A673 (cell line): ENCODE data around the gene TANC1. TPM values are rescaled to one million over a fixed set of nuclear protein-coding genes. Genes with fewer than 3 reads are reported as not detected.

ENCODE experiments used
- BruUV-seq: library from RNA; stranded (reverse); fragments of 400-500 nt; replicated peaks from 2 replicates; lab custom pipeline; 2021; lab: Mats Ljungman, UMichigan
- CTCF ChIA-PET: fragments of 300-600 bp; sonication (Branson Sonifier 250); formaldehyde crosslinking; loops from one replicate; lab custom pipeline; 2022; ENCODE audit warnings: antibody characterized with exemption; lab: Charles Lee
- POLR2A ChIA-PET: fragments of 300-600 bp; sonication (Branson Sonifier 250); formaldehyde crosslinking; loops from one replicate; lab custom pipeline; 2022; ENCODE audit warnings: antibody characterized with exemption; ENCODE audit not compliant: low non-redundant PET; lab: Charles Lee
- DNase-seq: peaks from one replicate; pipeline ENCODE4 v3.0.0-alpha.2; 2015; ENCODE audit warnings: low spot score
- H3K27ac ChIP-seq: fragments of 200-600 bp; sonication (generic); 2 replicates; pipeline ENCODE4 v1.5.1; 2016; ENCODE audit warnings: mixed run types, low read depth, mild to moderate bottlenecking, mixed read lengths, antibody characterized with exemption, low read length; ENCODE audit not compliant: poor library complexity, severe bottlenecking
- H3K27me3 ChIP-seq: fragments of 200-600 bp; sonication (generic); replicated peaks from 2 replicates; pipeline ENCODE4 v1.6.1; 2017; ENCODE audit warnings: mixed run types, low read depth, mild to moderate bottlenecking, mixed read lengths, antibody characterized with exemption, low read length; ENCODE audit not compliant: insufficient read depth, poor library complexity
- H3K36me3 ChIP-seq: fragments of 200-600 bp; sonication (generic); 2 replicates; pipeline ENCODE4 v1.6.1; 2016; ENCODE audit warnings: mixed run types, mild to moderate bottlenecking, mixed read lengths, antibody characterized with exemption, low read length; ENCODE audit not compliant: insufficient read depth, poor library complexity, severe bottlenecking
- H3K4me1 ChIP-seq: fragments of 200-600 bp; sonication (generic); 2 replicates; pipeline ENCODE4 v1.6.1; 2017; ENCODE audit warnings: mixed run types, mild to moderate bottlenecking, mixed read lengths, antibody characterized with exemption, low read length; ENCODE audit not compliant: insufficient read depth, poor library complexity, severe bottlenecking
- H3K4me3 ChIP-seq: fragments of 200-600 bp; sonication (generic); 2 replicates; pipeline ENCODE4 v1.5.1; 2016; ENCODE audit warnings: low read depth, mixed run types, mild to moderate bottlenecking, mixed read lengths, low read length; ENCODE audit not compliant: poor library complexity, severe bottlenecking
- H3K9me3 ChIP-seq: fragments of 200-600 bp; sonication (generic); 2 replicates; pipeline ENCODE4 v1.6.1; 2016; ENCODE audit warnings: mixed run types, low read depth, mild to moderate bottlenecking, mixed read lengths, antibody characterized with exemption, low read length; ENCODE audit not compliant: poor library complexity, severe bottlenecking
- CTCF ChIP-seq: fragments of 300-800, 200-600 bp; sonication (generic); conservative IDR thresholded peaks from 2 replicates; pipeline ENCODE4 v1.5.1; 2017; ENCODE audit warnings: low read depth, mild to moderate bottlenecking, antibody characterized with exemption, low read length, moderate library complexity, mixed read lengths
- EZH2 ChIP-seq: fragments of 200-600 bp; sonication (generic); IDR thresholded peaks from 2 replicates; pipeline ENCODE4 v1.6.1; 2017; ENCODE audit warnings: borderline replicate concordance, low read depth, mild to moderate bottlenecking, mixed read lengths, antibody characterized with exemption, low read length; ENCODE audit not compliant: poor library complexity, severe bottlenecking
- intact Hi-C: fragments of 100-400 bp; cut with micrococcal nuclease; formaldehyde crosslinking; loops from one replicate; pipeline ENCODE4 v1.10.0; 2022; ENCODE audit not compliant: unreplicated experiment
- total RNA-seq: library from RNA; stranded (reverse); gene quantifications from 2 replicates; pipeline ENCODE4 v1.2.3, GENCODE V29; 2021

The TANC1 gene
- total RNA-seq, 1 experiment from 2014 or later = 9.0 TPM

- CTCF ChIA-PET = no interaction called here
- H3K4me3 ChIP-seq = no peak overlapping the region
- H3K27ac ChIP-seq = no peak overlapping the region
- TF ChIP-seq EZH2 (no peak), CTCF (no peak)
- intact Hi-C loops = no loop called here
- POLR2A ChIA-PET = no interaction called here
- no TSS peak for BruUV-seq
- no peaks in the 10 kb centered on the region for H3K9me3 ChIP-seq
- no peaks in the 10 kb centered on the region for H3K4me1 ChIP-seq
- no peak for DNase-seq
- no peaks in the 10 kb centered on the region for H3K36me3 ChIP-seq
- no peaks in the 10 kb centered on the region for H3K27me3 ChIP-seq
Measured at GRCh38 chr2:159054032-159054334, 85.5 kb downstream of the TANC1 start.

- DNase-seq = no peak
- TF ChIP-seq EZH2 = no peak
- H3K4me3 ChIP-seq = no peak overlapping the region
- no peaks in the 10 kb centered on the region for H3K9me3 ChIP-seq
- intact Hi-C loops = no loop called here
- no peak overlapping the region for H3K27ac ChIP-seq
- BruUV-seq = no TSS peak
- no peaks in the 10 kb centered on the region for H3K4me1 ChIP-seq
- no peaks in the 10 kb centered on the region for H3K27me3 ChIP-seq
- POLR2A ChIA-PET = no interaction called here
- no peaks in the 10 kb centered on the region for H3K36me3 ChIP-seq
- CTCF ChIA-PET = no interaction called here
Measured at GRCh38 chr2:159054985-159055384, 86.5 kb downstream of the TANC1 start.

- no peak overlapping the region for H3K27ac ChIP-seq
- no peak overlapping the region for H3K4me3 ChIP-seq
- no peaks in the 10 kb centered on the region for H3K27me3 ChIP-seq
- DNase-seq = no peak
- CTCF ChIA-PET = no interaction called here
- no peaks in the 10 kb centered on the region for H3K36me3 ChIP-seq
- intact Hi-C loops = no loop called here
- BruUV-seq = no TSS peak
- TF ChIP-seq CTCF (no peak), EZH2 (no peak)
- H3K4me1 ChIP-seq = peaks cover 12% of the 10 kb centered on the region
- H3K9me3 ChIP-seq = no peaks in the 10 kb centered on the region
- POLR2A ChIA-PET = interaction anchor here (0.6 kb wide), 1 partner anchor 1332 kb away, joined by 5 read pairs; no protein-coding TSS in a partner anchor
Measured at GRCh38 chr2:159060518-159060917, 92.1 kb downstream of the TANC1 start.

GRCh38 chr2:159063677-159064076 lies 95.2 kb downstream of the TANC1 start:
- Histone ChIP-seq H3K27me3 (no peaks in the 10 kb centered on the region), H3K27ac (no peak overlapping the region), H3K4me1 (peaks cover 13% of the 10 kb centered on the region), H3K9me3 (no peaks in the 10 kb centered on the region), H3K4me3 (no peak overlapping the region), H3K36me3 (no peaks in the 10 kb centered on the region)
- no TSS peak for BruUV-seq
- TF ChIP-seq CTCF (no peak), EZH2 (no peak)
- intact Hi-C loops = no loop called here
- ChIA-PET POLR2A (no interaction called here), CTCF (no interaction called here)
- no peak for DNase-seq
